MG63 (cell line): Measurements from ENCODE around the gene FAM89A. TPM values are rescaled to one million over a fixed set of nuclear protein-coding genes. Genes with fewer than 3 reads are reported as not detected.

ENCODE experiments used
- DNase-seq: peaks from one replicate; pipeline ENCODE4 v3.0.0-alpha.2; 2020
- H3K27me3 ChIP-seq: fragments of 250-450 bp; sonication (Bioruptor Pico); 2 replicates; pipeline ENCODE4 v1.5.1; 2020; ENCODE audit warnings: mild to moderate bottlenecking, moderate library complexity
- H3K36me3 ChIP-seq: fragments of 250-450 bp; sonication (Bioruptor Pico); 2 replicates; pipeline ENCODE4 v1.5.1; 2020; ENCODE audit warnings: mild to moderate bottlenecking, moderate library complexity
- H3K4me3 ChIP-seq: fragments of 250-450 bp; sonication (Bioruptor Pico); 2 replicates; pipeline ENCODE4 v1.5.1; 2020; ENCODE audit warnings: mild to moderate bottlenecking, moderate library complexity
- H3K9me3 ChIP-seq: fragments of 250-450 bp; sonication (Bioruptor Pico); 2 replicates; pipeline ENCODE4 v1.5.1; 2020; ENCODE audit warnings: mild to moderate bottlenecking, moderate library complexity
- total RNA-seq: library from RNA; depleted of rRNA; stranded (reverse); fragments of >200 nt; shearing (Covaris generic); gene quantifications from 2 replicates; pipeline ENCODE4 v1.2.3, GENCODE V29; 2014; ENCODE audit warnings: low replicate concordance; rRNA removed

FAM89A gene
- 10.9 and 12.4 TPM in 2 replicates for total RNA-seq

DNA sequence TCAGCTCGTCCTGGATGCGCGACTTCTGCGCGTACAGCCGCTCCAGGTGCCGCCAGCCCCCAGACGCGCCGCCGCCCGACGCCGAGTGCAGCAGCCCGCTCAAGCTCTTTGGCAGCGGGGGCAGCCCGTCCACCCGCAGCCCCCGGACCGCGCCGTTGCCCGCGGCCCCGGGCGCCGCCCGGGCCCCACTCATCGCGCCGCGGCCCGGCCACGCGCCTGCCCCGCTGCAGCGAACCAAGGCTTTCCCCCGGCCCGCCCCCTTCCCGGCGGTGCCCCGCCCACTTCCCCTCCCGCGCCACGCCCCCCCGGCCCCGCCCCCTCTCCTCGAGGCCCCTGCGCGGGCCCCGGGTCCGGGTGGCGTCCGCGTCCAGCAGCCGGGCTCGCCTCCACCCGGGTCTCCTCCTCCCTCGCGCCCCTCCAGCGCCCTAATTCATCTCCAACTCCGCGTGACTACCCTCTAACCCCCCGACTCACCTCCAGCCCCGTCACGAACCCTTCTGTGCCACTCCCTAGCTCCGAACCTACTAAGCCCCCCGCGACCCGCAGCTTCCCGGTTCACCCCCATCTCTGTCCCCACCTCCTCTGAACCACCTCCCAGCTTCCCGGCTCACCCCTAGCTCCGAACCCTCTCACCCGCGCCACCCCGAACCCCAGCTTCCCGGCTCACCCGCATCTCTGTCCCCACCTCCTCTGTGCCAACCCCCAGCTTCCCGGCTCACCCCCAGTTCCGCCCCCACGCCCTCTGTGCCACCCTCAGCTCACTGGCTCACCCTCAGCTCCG lies at the start of gene FAM89A:
FAM89A (minus strand) TSS at position 236 of the 781 bp plus-strand sequence; CDS start at position 193, 43 bp downstream.
- peak; percentile 51 for DNase-seq
- peaks cover 17% of the 10 kb centered on the region for H3K27me3 ChIP-seq
- no peaks in the 10 kb centered on the region for H3K36me3 ChIP-seq
- no peaks in the 10 kb centered on the region for H3K9me3 ChIP-seq
- H3K4me3 ChIP-seq: peak within 1 kb of the TSS; percentile 61

DNA sequence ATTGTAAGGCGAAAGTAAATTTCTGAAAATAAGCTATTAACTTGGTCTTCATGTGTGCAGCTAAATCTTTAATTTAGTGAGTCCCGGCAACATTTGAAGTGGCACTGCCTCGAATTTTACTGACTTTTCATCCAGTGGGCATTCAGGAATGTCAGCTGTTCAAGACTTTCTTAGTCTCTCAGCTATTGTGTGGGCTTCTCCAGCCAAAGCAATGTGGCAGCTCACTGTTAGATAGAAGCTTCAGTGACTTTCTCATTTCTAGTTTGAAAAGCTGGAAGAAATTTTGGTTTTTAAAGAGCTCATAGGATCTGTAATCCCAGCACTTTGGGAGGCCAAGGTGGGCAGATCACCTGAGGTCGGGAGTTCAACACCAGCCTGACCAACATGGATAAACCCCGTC lies 44.3 kb upstream of the FAM89A start:
- peaks cover 61% of the 10 kb centered on the region for H3K27me3 ChIP-seq
- DNase-seq: no peak
- H3K36me3 ChIP-seq: no peaks in the 10 kb centered on the region
- no peak overlapping the region for H3K4me3 ChIP-seq
- H3K9me3 ChIP-seq: no peaks in the 10 kb centered on the region

DNA sequence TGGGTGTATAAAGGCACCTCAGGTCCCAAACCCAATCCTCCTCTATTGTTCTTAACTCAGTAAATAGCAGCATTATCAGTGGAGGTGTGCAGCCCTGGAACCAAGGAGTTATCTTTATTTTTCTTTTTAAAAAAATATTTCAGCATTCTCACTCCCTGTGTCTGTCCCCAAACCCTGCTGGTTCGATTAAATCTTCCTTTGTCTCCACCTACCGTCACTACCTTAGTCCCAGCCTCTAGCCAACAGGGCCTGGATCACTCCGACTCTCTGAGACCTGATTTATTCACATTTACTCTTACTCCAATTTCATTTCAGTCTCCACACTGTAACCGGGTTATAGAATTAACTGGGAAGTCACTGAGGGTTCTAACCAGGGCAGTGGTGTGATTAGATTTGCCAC lies 39.1 kb upstream of the FAM89A start:
- no peak for DNase-seq
- Histone ChIP-seq H3K36me3 (no peaks in the 10 kb centered on the region), H3K27me3 (peaks cover 36% of the 10 kb centered on the region), H3K9me3 (no peaks in the 10 kb centered on the region), H3K4me3 (no peak overlapping the region)

DNA sequence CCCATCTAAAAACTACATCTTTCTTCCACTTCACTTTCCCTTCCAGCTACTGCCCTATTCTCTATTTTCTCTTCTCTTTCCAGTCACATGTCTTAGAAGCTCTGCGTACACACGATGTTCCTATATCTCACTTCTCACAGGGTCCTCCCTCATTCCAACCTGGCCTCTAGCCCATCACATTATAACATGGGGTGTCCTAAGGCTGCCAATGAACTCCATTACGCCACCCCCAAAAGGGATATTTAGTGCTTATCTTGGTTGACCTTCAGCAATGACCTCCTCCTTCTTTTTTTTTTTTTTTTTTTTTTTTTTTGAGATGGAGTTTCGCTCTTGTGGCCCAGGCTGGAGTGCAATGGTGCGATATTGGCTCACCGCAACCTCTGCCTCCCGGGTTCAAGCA lies 38.2 kb upstream of the FAM89A start:
- H3K27me3 ChIP-seq: peaks cover 28% of the 10 kb centered on the region
- no peaks in the 10 kb centered on the region for H3K36me3 ChIP-seq
- no peaks in the 10 kb centered on the region for H3K9me3 ChIP-seq
- no peak overlapping the region for H3K4me3 ChIP-seq
- DNase-seq: no peak

DNA sequence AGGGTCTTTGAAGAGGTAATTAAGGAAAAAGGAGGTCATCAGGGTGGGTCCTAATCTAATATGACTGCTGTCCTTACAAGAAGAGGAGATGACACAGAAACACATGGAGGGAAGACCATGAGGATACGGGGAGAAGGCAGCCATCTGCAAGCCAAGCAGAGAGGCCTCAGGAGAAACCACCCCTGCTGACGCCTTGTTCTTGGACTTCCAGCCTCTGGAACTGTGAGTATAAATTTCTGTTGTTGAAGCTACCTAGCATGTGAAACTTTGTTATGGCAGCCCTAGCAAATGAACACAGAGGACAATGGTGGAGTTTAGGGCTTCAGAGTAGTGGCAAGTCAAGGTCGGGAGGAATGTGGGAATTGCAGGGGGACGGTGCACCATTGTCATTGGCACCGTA lies 36.7 kb upstream of the FAM89A start:
- H3K36me3 ChIP-seq: no peaks in the 10 kb centered on the region
- DNase-seq: no peak
- no peaks in the 10 kb centered on the region for H3K9me3 ChIP-seq
- H3K27me3 ChIP-seq: peaks cover 16% of the 10 kb centered on the region
- H3K4me3 ChIP-seq: no peak overlapping the region

DNA sequence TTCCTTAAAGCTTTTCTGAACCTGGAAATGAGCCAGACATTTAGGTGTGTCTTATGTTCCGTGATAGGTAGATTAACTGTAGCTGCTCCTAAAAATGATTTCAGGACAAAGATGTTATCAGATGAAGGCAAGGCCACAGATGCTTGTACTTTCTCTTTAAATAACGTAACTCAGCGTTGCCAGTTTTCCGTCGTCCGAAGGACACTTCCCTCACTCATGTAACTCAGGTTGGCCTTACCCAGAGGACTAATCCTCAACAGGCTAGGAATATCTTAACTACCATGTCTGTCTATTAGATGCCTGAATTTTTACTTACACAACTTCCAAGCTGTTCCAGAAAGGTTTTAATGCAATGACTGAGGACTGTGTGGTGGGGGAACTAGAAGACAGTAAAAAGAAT lies 35.4 kb upstream of the FAM89A start:
- H3K27me3 ChIP-seq: peaks cover 8% of the 10 kb centered on the region
- no peaks in the 10 kb centered on the region for H3K36me3 ChIP-seq
- no peak for DNase-seq
- H3K9me3 ChIP-seq: no peaks in the 10 kb centered on the region
- no peak overlapping the region for H3K4me3 ChIP-seq

DNA sequence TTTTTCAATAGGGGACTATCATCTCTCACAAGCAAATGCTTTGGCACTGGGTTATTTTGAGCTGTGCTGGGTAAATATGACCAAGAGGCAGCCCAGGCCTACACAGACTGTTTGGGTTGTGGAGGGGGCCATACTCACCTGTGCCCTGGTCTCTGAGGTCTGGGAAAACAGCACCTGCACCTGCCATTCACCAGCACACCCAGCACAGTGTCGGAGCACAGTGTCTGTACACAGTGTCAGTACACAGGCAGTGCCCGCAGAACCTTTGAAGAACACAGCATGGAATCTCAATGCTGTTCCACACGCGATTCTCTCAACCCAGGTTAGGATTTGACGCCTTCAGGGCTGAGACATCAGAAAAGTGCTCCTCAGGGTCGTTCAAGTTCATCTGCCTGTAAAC lies 35.0 kb upstream of the FAM89A start:
- Histone ChIP-seq H3K36me3 (no peaks in the 10 kb centered on the region), H3K27me3 (peaks cover 5% of the 10 kb centered on the region; the same call in 1 of the 2 replicates), H3K9me3 (no peaks in the 10 kb centered on the region), H3K4me3 (no peak overlapping the region)
- no peak for DNase-seq

DNA sequence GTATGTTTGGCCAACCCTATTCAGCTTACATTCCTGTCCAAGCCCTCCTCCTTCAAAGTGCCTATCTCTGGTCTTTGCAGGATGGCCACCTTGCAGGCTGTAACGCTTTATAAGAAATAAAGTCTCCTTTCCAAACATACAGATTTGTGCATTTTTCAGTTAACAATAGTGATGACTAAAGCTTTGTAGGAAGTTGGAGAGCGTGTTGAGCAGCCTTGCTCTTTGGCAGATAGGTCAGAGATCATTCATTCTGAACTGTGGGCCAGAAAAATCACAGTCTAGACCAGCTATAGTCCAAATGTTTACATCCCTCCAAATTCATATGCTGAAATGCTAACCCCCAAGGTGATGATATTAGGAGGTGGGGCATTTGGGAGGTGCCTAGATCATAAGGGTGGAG lies 34.0 kb upstream of the FAM89A start:
- H3K27me3 ChIP-seq: 0 out of 2 replicates have a peak, but pooled peaks cover 2% of the 10 kb centered on the region
- no peak for DNase-seq
- H3K4me3 ChIP-seq: no peak overlapping the region
- H3K36me3 ChIP-seq: no peaks in the 10 kb centered on the region
- no peaks in the 10 kb centered on the region for H3K9me3 ChIP-seq

DNA sequence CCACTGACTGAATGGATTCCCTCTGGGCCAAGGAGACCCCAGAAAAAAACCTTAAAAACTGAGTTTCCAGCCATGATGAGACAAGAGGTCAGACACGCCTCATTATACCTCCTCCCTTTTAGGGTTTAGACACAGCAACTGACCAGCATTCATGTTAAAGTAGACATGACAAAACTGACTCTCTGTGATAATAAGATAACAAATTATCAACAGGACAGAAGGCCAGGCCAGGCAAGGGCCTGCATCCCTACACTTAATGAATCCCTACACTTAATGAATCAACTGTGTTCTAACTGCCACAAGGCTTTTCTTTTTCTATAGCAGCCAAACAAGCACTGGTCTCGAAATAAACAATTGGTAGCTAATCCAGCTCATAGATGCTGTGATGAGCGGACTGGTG lies 33.3 kb upstream of the FAM89A start:
- no peaks in the 10 kb centered on the region for H3K36me3 ChIP-seq
- no peak overlapping the region for H3K4me3 ChIP-seq
- H3K9me3 ChIP-seq: no peaks in the 10 kb centered on the region
- H3K27me3 ChIP-seq: 0 out of 2 replicates have a peak, but pooled peaks cover 5% of the 10 kb centered on the region
- no peak for DNase-seq

DNA sequence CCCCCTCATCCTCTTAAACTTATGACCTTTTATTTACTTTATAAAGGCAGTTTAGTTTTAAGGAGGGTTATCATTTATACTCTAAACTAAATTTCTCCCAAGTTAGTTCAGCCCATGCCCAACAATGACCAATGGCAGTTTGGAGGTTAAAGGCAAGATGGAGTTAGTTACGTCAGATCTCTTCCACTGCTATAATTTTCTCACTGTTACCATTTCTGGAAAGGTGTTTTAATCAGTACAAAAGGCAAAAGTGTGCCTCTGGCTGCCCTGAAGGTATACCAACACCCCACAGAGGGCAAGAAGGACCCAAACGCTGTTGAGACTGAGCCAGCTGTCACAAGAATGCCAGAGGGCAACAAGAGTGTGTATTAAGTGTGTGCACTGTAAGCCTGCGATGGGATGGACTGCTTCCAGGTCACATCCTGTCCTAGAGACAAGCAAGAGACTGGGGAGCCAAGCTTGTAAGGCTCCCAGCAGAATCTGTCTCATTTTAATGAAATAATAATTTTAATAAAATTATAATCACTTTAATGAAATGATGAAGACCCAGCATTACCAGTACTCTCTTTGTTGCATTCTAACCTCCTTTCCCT lies 32.5 kb upstream of the FAM89A start:
- H3K4me3 ChIP-seq: no peak overlapping the region
- DNase-seq: no peak
- H3K27me3 ChIP-seq: 0 out of 2 replicates have a peak, but pooled peaks cover 5% of the 10 kb centered on the region
- H3K36me3 ChIP-seq: no peaks in the 10 kb centered on the region
- H3K9me3 ChIP-seq: no peaks in the 10 kb centered on the region

DNA sequence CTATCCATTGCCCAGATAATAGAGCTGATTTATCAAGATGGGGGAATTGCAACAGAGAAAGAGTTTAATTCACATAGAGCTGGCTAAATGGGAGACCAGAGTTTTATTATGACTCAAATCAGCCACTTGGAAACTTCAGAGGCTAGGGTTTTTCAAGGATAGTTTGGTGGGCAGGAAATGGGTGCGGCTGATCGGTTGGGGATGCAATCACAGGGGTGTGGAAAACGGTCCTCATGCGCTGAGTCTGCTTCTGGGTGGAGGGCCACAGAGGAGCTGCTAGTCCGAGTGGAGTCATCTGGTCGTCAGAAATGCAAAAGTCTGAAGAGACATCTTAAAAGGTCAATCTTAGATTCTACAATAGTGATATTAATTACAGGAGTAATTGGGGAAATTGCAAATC lies 32.0 kb upstream of the FAM89A start:
- DNase-seq: no peak
- Histone ChIP-seq H3K36me3 (no peaks in the 10 kb centered on the region), H3K9me3 (no peaks in the 10 kb centered on the region), H3K4me3 (no peak overlapping the region), H3K27me3 (0 out of 2 replicates have a peak, but pooled peaks cover 5% of the 10 kb centered on the region)

DNA sequence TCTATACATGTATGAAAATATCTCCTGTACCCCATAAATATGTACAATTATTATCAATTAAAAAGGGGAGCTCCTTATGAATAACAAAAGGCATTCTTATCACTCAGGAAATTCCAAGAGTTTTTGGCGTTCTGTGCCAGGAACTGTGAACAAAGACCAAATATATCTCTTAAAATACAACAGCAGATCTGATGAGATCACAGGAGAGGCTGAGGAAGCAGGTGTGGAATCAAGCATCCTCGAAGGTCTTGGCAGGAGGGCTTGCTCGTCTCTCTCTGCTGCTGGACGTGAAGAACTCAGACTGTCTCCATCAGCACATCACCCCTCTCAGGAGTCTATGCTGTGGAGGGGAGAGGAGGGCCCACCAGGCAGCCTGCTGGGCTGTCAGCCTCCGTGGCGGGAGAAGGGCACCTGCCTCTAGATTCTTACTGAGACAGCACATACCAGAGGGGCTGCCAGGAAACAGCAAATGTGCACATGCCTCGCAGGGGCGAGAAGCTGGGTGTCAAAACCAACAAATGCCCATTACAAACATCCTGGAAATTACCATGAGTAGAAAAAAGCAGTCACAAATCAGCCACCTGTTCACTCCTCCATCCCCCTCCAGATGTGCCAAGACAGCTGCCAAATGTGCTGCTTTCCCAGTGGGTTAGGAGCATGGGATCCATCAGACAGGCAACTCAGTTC lies 30.8 kb upstream of the FAM89A start:
- DNase-seq: no peak

DNA sequence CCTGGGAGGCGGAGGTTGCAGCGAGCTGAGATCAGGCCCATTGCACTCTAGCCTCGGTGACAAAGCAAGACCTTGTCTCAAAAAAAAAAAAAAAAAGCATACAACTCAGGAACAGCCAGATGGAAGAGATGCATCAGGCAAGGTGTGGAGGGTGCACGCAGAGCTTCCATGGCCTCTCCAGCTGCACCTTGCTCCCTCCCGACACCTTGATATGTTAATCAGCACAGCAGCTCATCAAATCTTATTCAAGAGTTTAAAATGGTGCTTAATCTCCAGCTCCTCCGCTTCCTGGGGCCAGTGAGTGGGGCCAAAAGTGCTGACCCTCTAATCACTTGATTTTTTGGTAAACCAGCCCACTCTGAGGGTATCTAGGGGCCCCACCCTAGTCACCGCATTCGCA lies 29.3 kb upstream of the FAM89A start:
- H3K9me3 ChIP-seq: no peaks in the 10 kb centered on the region
- DNase-seq: no peak
- no peaks in the 10 kb centered on the region for H3K36me3 ChIP-seq
- H3K27me3 ChIP-seq: peaks cover 3% of the 10 kb centered on the region; the same call in 1 of the 2 replicates
- no peak overlapping the region for H3K4me3 ChIP-seq

More for the DNA sequence above, 30.8 kb upstream of the FAM89A start:
- Histone ChIP-seq H3K9me3 (no peaks in the 10 kb centered on the region), H3K27me3 (0 out of 2 replicates have a peak, but pooled peaks cover 5% of the 10 kb centered on the region), H3K4me3 (no peak overlapping the region), H3K36me3 (no peaks in the 10 kb centered on the region)

DNA sequence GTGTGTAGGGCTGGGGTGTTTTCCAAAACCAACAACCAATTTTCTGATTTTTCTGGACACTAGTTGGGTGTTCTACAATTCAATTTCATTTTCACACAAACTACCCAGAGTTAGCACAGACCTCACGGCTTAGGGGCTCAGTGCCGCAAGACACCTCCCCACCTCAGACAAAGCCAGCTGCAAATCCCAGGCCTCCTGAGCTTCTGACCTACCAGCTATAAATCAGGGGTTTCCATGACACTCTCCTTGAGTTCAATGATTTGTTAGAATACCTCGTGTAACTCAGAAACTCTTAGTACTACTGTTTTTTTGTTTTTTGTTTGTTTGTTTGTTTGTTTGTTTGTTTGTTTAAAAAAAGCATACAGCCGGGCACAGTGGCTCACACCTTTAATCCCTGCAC lies 28.7 kb upstream of the FAM89A start:
- Histone ChIP-seq H3K36me3 (no peaks in the 10 kb centered on the region), H3K9me3 (no peaks in the 10 kb centered on the region), H3K27me3 (peaks cover 3% of the 10 kb centered on the region; the same call in 1 of the 2 replicates), H3K4me3 (no peak overlapping the region)
- DNase-seq: no peak

DNA sequence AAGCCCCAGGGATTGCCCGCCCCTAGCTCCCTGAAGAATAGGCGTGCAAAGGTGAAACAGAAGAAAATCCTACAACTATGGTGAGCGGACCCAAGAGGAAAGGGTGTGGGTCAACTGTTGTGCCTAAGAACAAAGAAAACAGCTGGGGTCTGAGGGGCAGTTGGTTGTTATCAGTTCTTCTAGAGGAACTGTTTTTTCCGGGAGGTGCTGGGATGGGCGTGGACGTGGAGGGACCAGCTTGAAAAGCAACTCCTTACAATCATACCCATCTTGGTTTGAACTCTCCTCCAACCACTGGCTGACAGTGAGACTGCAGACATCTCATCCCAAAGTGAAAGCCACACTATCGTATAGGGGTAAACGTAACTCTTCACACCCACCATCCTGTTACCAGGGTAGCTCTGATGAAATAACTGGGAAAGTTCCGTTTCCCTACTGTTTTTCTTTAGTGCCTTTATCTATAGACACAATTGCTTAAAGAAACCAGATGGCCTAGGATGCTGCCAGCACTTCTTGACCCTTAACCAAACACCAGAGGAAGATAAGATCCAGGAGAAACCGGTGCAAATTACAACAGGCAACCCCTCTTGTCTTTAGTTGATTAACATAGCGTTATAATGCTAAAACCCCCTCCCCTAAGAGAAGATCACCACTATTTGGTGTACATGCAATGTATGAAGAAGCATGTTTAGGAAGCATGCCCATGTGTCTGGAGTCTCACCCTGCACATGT lies 25.6 kb upstream of the FAM89A start:
- no peak for DNase-seq
- no peaks in the 10 kb centered on the region for H3K36me3 ChIP-seq
- no peak overlapping the region for H3K4me3 ChIP-seq
- H3K9me3 ChIP-seq: no peaks in the 10 kb centered on the region
- H3K27me3 ChIP-seq: peaks cover 3% of the 10 kb centered on the region; the same call in 1 of the 2 replicates

DNA sequence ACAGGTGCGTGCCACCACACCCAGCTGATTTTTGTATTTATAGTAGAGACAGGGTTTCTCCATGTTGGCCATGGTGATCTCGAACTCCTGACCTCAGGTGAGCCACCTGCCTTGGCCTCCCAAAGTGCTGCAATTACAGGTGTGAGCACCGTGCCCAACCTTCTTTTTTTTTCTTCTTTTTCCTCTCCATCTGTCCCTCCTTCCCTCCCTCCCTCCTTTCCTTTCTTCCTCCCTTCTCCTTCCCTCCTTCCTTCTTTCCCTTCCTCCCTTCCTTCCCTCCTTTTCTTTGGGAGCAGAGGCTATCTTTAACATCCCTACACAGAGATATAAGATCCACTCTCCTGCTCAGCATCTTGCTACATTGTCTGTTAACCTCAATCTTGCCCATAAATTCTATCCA lies 24.4 kb upstream of the FAM89A start:
- H3K9me3 ChIP-seq: no peaks in the 10 kb centered on the region
- H3K36me3 ChIP-seq: no peaks in the 10 kb centered on the region
- DNase-seq: no peak
- peaks cover 3% of the 10 kb centered on the region; the same call in 1 of the 2 replicates for H3K27me3 ChIP-seq
- H3K4me3 ChIP-seq: no peak overlapping the region

DNA sequence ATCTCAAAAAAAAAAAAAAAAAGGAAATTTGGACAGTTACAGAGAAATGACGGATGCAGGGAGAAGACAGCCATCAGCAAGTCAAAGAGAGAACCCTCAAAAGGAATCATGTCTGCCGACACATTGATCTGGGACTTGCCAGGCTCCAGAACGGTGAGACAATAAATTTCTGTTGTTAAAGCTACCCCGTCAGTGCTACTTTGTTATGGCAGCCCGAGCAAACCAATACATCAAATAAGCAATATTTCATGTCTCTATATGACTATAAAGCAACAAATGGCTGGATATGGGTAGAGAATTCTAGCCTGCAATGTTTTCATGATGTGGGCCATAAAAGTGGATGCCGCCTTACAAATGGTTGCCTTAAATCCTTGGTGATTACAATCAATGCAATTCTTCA lies 23.3 kb upstream of the FAM89A start:
- DNase-seq: no peak
- Histone ChIP-seq H3K4me3 (no peak overlapping the region), H3K9me3 (no peaks in the 10 kb centered on the region), H3K27me3 (no peaks in the 10 kb centered on the region; the same call in 1 of the 2 replicates), H3K36me3 (no peaks in the 10 kb centered on the region)
